DMS153 (cell line): ENCODE measurements around the gene STK4.
"Not testable (repeated sequence)": the region's sequence is repeated elsewhere in the genome, so short reads cannot be mapped to it uniquely, and the experiment has no call there.

Experiments
- DNase-seq: peaks from one replicate; lab custom pipeline; 2025; lab: John Stamatoyannopoulos, UW

Gene STK4

DNA sequence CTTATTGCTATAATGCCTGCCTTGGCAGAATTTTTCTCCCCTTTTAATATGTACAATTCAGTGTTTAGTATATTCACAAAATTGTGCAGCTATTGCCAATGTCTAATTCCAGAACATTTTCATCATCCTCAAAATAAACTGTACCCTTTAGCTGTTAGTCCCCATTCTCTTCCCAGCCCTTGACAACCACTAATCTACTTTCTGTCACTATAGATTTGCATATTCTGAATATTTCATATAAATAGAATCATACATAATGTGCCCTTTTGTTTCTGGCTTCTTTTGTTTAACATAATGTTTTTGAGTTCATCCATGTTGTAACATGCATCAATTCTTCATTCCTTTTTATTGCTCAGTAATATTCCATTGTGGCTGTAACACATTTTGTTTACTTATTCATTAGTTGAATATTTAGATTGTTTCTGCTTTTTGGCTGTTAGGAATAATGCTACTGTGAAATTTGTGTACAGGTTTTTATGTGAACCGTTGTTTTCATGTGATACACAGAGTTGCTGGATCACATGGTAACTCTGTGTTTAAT lies 22.4 kb downstream of the STK4 start:
- no peak for DNase-seq

DNA sequence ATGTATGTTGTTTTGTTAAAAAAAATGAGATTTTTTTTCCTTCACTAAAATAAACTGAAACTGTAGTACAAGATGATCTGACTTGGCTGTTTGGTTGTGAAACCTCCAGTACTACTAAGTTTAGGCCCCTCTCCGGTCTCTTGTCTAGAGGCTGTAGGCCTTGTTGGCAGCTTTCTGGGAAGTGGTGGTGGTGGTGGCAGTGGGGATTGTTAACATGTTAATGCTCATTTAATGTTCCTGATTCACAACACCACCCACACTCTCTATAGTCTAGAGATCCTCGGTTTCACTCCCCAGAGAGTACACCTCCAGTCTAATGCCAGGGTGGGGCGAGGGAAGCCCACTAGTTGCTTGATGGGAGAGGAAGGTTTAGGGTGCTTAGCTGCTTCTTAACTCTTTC lies 24.1 kb downstream of the STK4 start:
- DNase-seq, result no peak

DNA sequence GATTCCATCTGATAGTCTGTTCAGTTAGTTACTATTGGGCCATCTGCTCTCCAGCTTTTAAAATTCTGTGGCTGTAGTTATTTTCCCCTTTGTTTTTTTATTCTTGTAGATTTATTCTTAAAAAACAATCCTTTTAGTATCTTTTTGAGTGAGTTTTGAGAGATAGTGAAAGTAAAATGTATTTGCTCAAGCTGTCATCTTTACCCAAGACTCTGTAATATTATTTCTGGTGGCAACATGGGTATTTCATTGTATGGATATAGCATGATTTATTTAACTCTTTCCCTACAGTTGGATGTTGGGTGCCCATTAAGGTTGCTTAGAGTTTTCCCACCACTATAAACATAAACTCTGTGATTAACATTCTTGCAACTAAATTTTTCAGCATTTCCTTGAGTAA lies 24.6 kb downstream of the STK4 start:
- DNase-seq, result no peak

DNA sequence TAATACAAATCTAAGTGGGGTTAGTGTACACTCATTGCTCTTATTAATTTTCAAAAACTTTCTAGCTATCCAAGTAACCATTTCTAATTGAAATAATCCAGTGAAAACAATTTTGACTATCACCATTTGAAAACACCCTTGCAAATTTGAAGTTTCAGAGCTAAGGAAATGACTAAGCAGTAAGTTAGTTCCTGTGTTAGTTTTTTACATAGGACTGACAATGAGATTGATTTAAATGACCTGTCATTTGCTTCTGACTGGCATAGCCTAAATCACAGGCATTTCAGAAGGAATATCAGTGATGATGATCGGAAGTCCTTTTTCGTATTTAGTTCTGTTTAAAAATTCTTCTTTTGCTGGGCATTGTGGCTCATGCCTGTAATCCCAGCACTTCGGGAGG lies 27.0 kb downstream of the STK4 start:
- no peak for DNase-seq

DNA sequence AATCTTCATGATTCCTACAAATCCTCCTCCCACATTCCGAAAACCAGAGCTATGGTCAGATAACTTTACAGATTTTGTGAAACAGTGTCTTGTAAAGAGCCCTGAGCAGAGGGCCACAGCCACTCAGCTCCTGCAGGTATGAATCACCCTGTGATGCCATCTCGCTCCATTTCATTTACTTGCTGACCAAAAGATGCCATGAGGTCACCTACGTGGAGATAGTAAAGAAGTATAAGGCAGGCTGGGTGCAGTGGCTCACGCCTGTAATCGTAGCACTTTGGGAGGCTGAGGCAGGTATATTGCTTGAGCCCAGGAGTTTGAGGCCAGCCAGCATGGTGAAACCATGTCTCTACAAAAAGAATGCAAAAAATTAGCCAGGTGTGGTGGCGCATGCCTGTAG lies 30.9 kb downstream of the STK4 start:
- no peak for DNase-seq

DNA sequence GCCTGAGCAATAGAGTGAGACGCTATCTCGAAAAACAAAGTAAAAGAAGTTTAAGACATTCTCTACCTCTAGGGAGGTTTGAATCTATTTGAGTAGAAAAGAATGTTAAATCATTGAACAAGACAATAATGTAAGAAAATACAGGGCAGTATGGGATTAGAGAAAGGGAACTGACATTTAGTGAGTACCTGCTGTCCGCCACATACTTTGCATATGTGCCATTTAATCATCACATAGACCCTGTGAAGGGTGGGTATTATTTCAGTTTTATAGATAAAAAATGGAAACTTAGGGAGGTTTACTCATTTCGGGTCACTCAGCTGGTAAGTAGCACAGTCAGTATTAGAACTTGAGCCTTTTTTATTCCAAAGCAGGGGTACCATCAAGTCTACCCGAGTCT lies 31.4 kb downstream of the STK4 start:
- DNase-seq, result no peak

DNA sequence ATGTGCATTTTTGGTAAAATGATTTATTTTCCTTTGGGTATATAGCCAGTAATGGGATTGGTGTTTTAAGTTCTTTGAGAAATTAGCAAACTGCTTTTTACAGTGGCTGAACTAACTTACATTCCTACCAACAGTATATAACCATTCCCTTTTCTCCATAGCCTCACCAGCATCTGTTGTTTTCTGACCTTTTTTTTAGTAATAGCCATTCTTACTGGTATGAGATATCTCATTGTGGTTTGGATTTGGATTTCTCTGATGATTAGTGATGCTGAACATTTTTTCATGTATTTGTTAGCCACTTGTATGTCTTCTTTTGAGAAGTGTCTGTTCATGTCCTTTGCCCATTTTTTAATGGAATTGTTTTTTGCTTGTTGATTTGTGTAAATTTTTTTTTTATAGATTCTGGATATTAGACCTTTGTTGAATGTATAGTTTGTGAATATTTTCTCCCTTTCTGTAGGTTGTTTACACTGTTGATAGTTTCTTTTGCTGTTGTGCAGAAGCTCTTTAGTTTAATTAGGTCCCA lies 42.3 kb downstream of the STK4 start:
- no peak for DNase-seq

DNA sequence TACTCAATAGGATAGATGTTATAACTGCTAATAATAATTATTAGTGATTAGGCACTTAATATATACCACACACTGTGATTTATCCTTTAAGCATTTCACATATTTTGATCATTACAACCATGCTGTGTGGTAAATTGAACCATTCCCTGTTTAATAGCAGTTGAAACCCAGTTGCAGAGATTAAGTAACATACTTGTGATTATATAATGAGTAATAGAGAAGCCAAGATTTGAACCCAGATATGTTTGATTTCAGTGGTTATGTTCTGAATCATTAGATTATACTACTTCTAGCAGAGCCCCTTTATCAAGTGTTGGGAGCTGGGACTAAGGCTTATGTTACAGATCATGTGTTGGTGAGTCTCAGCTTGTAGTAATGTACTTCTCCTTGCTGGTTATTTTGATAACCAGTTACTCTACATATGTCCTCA lies 44.1 kb downstream of the STK4 start:
- DNase-seq, result no peak

DNA sequence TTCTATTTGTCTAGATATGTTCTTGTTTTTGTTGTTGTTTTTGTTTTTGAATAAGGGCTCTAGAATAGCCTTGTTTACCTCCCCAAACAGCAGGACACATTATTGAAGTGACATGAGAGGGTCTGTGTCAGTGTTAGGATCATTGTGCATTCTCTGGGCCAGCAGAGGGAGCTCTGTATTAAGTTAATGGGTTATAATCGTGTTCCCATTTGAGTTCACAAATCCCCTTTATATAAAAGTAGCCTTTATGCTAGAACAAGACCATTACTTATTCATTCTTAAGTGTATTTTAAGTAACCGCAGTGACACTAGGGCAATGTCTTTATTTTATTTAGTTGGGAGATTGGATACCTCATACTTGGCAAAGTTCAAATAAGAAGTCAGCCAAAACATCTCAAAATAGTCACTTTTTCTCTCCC lies 44.8 kb downstream of the STK4 start:
- DNase-seq, result peak; percentile 21

DNA sequence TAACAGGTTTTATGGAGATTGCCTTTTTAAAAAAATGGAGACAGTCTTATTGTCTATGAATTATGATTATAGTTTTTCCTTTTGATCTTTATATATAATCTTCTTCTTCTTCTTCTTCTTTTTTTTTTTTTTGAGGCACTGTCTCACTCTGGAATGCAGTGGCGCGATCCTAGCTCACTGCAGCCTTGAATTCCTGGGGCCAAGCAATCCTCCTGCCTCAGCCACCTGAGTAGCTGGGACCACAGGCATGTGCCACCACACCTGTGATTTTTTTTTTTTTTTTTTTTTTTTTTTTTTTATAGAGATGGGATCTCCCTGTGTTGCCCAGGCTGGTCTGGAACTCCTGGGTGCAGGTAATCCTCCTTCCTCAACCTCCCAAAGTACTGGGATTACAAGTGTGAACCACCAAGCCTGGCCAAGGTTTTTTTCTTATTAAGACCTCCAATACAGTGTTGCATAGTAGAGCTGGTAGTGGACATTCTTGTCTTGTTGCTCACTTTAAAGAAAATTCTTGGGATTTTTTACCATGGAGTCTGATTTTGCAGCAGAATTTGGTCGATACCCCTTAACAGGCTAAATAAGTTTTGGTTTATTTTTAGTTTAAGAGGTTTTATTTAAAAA lies 46.5 kb downstream of the STK4 start:
- DNase-seq, result no peak

DNA sequence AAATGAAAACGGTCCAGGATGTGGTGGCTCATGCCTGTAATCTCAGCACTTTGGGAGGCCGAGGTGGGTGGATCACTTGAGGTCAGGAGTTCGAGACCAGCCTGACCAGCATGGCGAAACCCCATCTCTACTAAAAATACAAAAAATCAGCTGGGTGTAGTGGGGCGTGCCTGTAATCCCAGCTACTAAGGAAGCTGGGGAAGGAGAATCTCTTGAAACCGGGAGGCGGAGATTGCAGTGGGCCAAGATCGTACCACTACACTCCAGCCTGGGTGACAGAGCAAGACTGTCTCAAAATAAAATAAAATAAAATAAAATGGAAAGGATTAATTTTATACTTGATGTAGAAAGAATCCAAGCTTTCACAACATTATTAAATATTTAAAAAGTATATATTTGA lies 47.8 kb downstream of the STK4 start:
- not testable (repeated sequence) for DNase-seq

DNA sequence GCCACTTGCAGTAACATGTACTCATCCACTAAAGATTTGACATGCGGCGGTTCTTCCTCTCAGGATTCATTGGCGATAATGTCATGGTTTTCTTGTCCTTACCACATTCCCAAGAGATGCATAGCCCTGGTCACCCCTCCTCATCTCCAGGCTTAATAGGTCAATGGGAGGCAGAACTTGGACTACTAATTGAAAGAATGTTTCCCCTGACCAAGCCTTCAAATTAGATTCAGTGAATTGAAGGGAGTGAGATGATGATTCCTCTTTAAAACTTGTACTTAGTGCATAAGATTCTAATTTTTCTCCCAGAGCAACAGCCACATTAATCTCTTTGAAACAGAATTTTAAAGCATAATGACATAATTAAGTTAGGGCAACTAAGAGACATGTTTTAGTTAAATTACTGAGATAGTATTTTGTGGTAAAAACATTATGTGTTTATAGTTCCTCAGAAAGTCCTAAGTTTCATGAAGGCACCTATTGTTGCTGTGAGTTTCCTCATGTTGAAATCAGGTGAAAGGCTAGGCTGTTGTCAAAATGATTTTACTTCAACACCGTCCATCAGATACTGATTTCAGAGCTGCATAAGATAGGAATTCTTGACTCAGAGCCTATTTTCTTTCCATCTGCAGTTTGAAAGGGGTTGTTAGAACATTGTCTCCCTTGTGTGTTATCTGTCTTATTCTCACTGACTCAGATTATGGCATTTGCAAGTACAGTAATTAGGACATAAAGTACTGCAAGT lies 48.5 kb downstream of the STK4 start:
- no peak for DNase-seq

DNA sequence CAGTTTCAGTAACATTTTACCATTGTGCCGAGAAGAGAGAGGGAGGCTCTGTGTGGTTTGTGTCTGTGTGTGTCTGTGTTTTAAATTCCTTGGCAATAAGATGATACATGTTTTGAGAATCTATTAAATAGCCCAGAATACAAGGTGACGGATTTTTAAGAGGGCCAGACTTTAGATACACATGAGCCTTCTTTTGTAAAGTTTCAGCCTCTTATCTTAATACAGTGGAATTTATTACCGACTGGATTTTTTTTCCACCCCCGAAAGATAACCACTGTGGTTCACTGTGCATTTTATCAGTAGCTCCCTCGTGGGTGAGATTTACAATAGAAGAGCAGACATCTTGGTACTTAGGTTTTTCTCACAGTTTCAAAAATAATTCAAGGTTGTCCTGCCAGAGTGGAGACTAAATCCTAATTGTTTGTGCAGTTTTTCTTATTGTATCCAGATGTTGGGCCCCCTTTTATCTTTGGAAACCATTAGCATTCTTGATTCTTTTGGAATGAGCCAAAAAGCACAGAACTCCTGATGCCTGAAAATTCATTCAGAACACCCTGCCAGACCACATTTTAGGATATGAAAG lies 49.9 kb downstream of the STK4 start:
- DNase-seq, result no peak

DNA sequence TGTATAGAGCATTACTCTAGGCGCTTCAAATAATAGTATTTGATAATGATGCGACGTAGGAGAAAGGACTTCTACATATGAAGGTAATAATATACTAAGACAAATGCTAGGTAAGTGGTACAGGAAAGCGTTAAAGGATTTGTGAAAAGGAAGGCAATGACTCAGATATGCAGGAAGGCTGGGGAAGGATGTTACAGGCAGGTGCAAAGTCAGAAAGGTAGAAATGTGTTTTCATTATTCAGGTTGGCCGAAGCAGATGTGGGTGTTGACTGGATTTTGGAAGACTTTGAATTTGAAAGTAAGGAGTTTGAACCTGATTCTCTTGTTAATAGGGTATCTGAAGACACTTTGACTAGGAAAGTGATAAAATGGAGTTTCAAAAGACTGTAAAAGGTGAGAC lies 51.0 kb downstream of the STK4 start:
- no peak for DNase-seq

DNA sequence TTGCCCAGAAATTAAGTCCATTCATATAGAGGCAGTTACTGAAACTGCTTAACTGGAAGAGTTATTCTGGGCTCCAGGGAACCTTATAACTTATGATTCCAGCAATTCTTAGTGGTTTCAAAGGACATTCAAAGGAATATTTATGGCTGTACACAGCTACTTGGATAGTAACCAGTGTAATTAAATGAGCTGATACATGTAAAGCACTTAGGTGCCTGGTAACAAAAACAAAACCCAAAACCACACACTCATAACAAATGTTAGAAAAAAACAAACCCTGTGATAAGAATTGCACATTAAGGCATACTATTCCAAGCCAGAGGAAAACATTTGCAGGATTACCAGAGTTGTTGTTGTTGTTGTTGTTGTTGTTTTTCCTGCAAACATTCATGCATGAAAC lies 51.5 kb downstream of the STK4 start:
- no peak for DNase-seq

DNA sequence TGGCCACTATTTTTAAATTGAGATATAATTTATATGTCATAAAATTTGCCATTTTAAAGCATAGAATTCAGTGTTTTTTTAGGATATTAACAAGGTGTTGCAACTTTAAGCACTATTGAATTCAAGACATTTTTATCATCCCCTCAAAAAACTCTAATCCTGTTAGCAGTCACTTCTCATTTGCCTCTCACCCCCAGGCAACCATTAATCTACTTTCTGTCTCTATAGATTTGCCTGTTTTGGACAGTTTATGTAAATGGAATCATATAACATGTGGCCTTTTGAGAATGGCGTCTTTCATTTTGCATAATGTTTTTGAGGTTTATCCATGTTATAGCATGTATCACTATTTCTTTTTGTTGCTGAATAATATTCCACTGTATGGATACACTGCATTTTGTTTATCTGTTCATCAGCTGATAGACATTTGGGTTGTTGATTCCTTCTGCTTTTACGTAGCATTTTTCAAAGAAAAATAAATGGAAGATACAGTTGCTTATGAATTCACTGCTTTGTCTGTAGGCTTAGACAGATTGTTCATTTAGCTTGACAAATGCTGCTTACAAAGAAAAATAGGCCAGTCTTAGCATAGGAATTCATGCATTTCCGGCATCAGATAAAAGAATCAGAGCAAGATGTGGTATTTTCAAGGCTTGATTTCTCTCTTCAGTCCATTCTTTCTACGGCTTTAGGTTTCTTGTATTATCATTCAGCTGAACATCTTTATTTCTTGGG lies 52.9 kb downstream of the STK4 start:
- no peak for DNase-seq

DNA sequence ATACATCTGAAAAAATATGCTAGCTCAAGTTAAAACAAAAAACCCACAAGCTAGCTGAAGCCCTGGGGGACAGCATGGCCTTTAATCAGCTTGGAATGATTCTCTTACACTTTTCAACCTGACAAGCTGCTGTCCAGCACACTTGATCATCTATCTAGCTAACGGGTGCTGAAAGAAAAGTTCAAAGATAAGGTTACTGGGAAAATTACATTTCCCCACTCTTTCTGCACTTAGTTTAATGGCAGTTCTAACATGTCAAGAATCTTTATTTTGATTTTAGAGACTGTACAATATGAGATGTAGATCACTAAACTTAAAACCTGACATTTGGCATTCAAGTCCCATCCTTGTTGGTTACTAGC lies 53.4 kb downstream of the STK4 start:
- no peak for DNase-seq

DNA sequence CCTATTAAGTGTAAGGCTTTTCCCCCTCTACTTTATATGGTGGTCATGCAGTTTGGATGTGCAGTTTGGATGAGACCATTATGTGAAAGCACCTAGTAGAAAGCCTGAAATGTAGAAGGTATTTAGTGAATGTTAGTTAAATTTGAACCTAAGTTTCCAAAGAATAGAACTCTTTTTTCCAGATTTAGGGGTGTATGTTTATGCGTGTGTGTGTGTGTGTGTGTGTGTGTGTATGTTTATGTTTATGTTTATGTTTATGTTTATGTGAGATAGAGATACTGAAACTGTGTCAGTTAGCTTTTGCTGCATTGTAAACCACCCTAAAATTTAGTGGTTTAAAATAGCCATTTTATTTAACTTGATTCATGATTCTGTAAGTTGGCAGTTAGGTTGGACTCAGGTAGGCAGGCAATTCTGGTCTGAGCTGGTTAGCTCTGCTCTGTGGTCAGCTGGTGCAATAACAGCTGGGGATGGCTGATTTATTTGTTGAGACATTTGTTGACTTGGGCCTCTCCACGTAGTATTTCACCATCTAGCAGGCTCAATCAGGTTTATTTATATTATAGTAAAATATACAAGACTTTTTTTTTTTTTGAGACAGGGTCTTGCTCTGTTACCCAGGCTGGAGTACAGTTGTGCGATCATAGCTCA lies 54.0 kb downstream of the STK4 start:
- DNase-seq, result no peak

DNA sequence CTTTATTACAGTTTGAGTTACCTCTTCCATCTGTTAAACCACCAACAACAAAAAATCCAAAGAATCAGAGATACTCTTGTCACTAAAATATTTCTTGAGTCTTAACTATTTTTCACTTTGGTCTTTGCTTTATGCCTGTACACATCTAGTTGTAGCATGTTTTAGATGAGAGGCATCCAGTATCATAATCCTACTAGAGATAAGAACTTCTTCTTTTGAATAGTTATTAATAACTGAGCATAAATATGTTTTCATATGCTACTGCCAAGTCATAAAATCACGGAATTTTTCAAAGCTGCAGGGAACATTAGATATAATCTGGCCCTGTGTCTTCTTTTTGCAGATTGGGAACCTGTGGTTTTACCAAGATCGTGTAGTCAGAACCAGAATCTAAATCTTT lies 55.3 kb downstream of the STK4 start:
- no peak for DNase-seq

DNA sequence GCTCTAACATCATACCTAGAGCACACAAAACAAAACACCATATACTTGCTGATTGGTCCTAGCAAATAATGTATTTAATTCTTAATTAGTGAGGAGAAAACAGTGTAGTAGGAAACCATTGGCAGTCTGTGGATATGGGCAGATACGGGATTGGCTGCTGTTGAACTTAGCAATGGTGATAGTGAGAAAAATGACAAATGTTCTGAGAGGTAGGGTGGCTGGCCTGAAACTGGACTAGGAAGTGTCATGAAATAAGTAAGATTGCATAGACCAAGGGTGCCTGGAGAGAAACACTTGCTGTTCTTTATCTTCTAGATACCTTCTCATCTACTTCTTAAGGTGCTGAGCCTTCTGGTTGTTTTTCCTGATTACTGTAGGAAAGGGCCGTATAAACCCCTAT lies 56.8 kb downstream of the STK4 start:
- DNase-seq, result not testable (repeated sequence)

DNA sequence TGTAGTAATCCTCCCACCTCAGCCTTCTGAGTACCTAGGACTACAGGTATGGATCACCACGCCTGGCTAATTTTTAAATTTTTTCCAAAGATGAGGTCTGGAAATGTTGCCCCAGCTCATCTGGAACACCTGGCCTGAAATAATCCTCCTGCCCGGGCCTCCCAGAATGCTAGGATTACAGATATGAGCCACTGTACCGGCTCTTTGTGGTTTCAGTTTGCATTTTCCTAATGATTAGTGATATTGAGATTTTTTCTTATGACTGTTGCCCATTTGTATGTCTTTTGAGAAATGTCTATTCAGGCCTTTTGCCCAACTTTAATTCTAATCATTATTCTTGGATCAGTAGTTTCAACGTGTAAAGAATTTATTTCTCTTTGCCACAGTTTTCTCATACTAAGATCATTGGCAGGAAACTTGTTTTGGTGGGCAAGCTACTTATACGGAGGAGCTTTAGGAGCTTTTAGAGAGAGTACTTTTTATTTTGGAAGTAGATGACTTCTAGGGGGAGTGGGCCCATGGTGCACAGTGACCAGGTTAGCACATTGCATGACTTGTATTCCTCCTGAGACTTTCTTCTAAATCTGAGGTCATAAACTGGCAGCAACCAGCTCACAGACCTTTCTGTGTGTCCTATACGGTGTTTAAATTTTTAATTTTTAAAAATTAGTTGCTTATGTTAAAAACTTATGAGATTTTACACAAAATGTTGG lies 62.3 kb downstream of the STK4 start:
- DNase-seq, result no peak
